ENCODE results near the gene AP5S1.
A peak's percentile ranks its signal among the peaks of the same experiment; 100 is the strongest.

Gene AP5S1

DNA sequence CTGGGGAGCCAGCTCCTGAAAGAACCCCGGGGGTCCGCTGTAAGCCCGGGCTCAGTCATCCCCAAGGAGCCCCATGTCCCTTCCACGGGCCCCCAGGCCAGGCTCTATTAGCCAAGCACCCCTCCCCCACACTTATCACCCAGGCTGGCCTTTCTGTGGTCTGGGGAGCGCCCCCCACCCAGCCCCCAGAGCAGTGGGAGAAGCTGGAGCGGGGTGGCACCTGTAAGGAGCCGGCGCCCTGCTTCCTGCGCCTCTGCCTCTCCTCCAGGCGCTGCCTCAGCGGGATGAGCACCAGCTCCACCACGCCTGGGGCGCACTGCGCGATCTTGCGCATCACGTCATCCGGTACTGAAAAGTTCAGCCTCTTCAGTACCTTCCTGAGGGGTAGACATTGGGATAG is 41.4 kb upstream of the AP5S1 start:
- TF ChIP-seq, protein P1, sequence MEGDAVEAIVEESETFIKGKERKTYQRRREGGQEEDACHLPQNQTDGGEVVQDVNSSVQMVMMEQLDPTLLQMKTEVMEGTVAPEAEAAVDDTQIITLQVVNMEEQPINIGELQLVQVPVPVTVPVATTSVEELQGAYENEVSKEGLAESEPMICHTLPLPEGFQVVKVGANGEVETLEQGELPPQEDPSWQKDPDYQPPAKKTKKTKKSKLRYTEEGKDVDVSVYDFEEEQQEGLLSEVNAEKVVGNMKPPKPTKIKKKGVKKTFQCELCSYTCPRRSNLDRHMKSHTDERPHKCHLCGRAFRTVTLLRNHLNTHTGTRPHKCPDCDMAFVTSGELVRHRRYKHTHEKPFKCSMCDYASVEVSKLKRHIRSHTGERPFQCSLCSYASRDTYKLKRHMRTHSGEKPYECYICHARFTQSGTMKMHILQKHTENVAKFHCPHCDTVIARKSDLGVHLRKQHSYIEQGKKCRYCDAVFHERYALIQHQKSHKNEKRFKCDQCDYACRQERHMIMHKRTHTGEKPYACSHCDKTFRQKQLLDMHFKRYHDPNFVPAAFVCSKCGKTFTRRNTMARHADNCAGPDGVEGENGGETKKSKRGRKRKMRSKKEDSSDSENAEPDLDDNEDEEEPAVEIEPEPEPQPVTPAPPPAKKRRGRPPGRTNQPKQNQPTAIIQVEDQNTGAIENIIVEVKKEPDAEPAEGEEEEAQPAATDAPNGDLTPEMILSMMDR (IDR thresholded peaks at IDR 0.05; ENCODE audit: insufficient read depth, low read length, poor library complexity, severe bottlenecking), result no peak
- no peak for DNase-seq (ENCODE audit: extremely low read depth, insufficient read length)
- no peak overlapping the region for H3K4me3 ChIP-seq (replicated peaks; ENCODE audit: low read depth, low read length)

DNA sequence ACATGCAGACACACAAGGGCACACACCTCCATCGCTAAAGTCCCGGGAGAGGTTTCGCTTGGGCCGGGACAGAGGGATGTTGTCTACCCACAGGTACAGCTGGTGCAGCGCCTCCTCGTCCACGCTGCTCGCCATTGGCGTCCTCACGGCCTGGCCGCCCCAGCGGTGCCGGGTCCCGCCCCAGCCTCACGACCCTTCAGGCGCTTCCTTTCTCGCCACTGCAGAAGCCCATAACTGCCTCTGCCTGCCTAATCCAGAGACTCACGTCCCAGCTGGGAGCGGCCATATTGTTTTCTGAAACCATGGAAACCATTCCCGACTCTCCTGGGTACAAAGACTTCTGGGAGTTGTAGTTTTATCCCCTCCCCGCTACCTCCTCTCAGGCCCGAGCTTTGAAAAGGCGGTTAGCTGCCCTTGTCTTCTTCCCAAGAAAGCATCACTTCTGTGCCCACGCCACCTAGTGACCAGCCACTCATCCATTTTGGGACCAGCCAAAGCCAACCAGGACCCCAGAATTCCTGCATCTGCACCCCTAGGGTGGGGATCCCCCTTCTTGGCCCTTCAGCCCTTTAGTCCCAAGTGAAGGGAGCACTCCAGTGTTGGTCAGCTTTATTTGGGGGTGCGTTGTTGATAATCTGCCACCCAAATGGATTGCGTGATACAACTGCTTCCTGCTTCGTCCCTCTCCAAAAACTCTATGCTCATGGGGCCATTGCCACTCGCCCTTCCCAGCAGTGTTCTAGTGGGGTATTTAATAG is 39.0 kb upstream of the AP5S1 start, which contains the start of gene SPEF1:
Gene SPEF1 (minus strand): TSS at position 296 of the 758 bp plus-strand sequence. CDS start 161 bp downstream, at position 135.
- DNase-seq (ENCODE audit: extremely low read depth, insufficient read length), result no peak
- Histone ChIP-seq H3K36me3 (ENCODE audit: control insufficient read depth, insufficient read depth, low read length) (peaks cover 2% of the 10 kb centered on the region), H3K27me3 (replicated peaks; ENCODE audit: control insufficient read depth, insufficient read depth, low read length) (peaks cover 1% of the 10 kb centered on the region), H3K4me3 (replicated peaks; ENCODE audit: low read depth, low read length) (peak within 1 kb of the TSS; percentile 51)
- TF ChIP-seq, protein P1 (IDR thresholded peaks at IDR 0.05; ENCODE audit: insufficient read depth, low read length, poor library complexity, severe bottlenecking), result peak; percentile 30

More for the DNA sequence above, 41.4 kb upstream of the AP5S1 start:
- Histone ChIP-seq H3K27me3 (replicated peaks; ENCODE audit: control insufficient read depth, insufficient read depth, low read length) (peaks cover 1% of the 10 kb centered on the region), H3K36me3 (ENCODE audit: control insufficient read depth, insufficient read depth, low read length) (peaks cover 2% of the 10 kb centered on the region; the same call in 1 of the 2 replicates)

DNA sequence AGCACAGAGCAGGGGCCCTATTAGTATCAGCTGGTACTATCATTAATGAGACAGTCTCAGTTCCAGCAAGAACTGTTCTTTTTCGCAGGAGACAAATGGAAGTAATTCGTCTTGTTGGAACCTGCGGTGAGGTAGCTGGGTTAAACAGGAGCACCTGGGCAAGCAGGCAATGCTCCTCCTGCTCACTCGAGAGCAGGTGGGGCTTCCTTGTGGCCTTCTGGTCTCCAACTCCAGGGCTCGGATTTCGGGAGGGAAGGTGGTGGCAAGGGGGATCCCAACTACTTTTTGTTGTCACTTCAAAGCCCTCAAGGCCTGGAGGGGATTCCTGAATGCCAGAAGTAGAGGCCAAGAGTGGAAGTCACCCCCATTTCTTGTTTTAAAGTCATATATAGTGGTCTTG is 37.8 kb upstream of the AP5S1 start:
- TF ChIP-seq, protein P1 (IDR thresholded peaks at IDR 0.05; ENCODE audit: insufficient read depth, low read length, poor library complexity, severe bottlenecking), result no peak

DNA sequence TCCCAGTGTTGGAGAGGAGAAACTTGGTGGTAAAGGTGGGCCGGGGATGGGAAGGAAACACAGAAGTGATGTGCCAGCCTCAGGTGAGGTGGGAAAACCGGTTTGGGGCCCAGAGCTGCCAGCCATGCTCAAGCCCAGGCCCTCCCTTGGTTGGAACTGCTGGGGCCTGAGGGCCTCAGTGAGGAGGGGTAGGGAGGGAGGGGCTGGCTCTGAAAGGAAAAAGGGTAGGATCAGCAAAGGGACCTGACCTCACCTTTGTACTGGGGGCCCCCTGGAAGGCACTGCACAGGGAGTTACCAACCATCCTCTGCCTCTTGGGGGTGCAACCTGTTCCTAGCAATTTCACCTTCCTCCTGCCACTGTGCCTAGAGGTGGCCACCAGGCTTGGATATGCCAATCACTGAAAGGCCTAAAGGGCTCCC is 37.3 kb upstream of the AP5S1 start:
- TF ChIP-seq, protein P1 (IDR thresholded peaks at IDR 0.05; ENCODE audit: insufficient read depth, low read length, poor library complexity, severe bottlenecking), result no peak
- Histone ChIP-seq H3K4me3 (replicated peaks; ENCODE audit: low read depth, low read length) (no peak overlapping the region), H3K27me3 (replicated peaks; ENCODE audit: control insufficient read depth, insufficient read depth, low read length) (peaks cover 1% of the 10 kb centered on the region; the same call in 1 of the 2 replicates), H3K36me3 (ENCODE audit: control insufficient read depth, insufficient read depth, low read length) (peaks cover 2% of the 10 kb centered on the region)
- DNase-seq (ENCODE audit: extremely low read depth, insufficient read length), result no peak

More for the DNA sequence above, 37.8 kb upstream of the AP5S1 start:
- Histone ChIP-seq H3K27me3 (replicated peaks; ENCODE audit: control insufficient read depth, insufficient read depth, low read length) (peaks cover 1% of the 10 kb centered on the region), H3K36me3 (ENCODE audit: control insufficient read depth, insufficient read depth, low read length) (peaks cover 2% of the 10 kb centered on the region), H3K4me3 (replicated peaks; ENCODE audit: low read depth, low read length) (no peak overlapping the region)
- DNase-seq (ENCODE audit: extremely low read depth, insufficient read length), result no peak

DNA sequence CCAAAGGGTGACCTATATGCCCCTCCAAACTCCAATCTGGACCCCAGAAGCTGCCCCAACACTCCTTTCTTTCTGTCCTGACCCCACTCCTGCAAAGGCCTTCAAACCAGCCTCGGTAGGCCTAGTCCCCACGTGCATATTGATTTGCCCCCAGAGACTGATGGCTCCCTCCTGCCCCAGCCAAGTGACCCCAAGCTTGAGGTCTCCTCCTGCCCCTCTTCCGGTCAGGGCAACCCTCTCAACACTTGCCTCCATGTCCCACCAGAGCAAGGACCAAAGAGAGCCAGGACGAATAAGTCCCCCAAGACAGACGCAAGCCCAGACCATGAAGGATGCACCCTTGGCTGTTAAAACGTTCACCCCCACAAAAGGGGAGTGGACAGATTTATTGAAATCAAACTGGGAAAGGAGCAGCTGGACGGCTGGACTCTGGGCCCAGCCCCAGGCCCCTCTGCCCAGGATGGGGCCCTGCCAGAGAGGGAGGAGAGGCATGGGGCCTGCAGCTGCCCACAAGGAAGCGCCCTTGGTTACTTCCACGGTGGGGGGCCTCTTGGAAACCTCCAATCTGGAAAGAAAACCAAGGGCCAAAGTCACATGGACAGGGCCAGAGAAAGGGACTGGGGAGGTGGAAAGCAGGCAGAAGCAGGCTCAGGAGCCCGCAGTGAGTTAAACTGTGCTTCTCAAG is 36.7 kb upstream of the AP5S1 start:
- DNase-seq (ENCODE audit: extremely low read depth, insufficient read length), result no peak
- TF ChIP-seq, protein P1 (IDR thresholded peaks at IDR 0.05; ENCODE audit: insufficient read depth, low read length, poor library complexity, severe bottlenecking), result no peak
- H3K27me3 ChIP-seq (replicated peaks; ENCODE audit: control insufficient read depth, insufficient read depth, low read length), result no peaks in the 10 kb centered on the region; the same call in 1 of the 2 replicates
- H3K36me3 ChIP-seq (ENCODE audit: control insufficient read depth, insufficient read depth, low read length), result peaks cover 2% of the 10 kb centered on the region
- no peak overlapping the region for H3K4me3 ChIP-seq (replicated peaks; ENCODE audit: low read depth, low read length)

Data from GM06990 (cell line).